SK-N-SH (cell line): ENCODE measurements around the gene ACTR6. TPM values are rescaled to one million over a fixed set of nuclear protein-coding genes. Genes with fewer than 3 reads are reported as not detected.
"Not testable (repeated sequence)": the region's sequence is repeated elsewhere in the genome, so short reads cannot be mapped to it uniquely, and the experiment has no call there.

Source experiments
- CTCF ChIA-PET: fragments of 300-600, 350-600 bp; formaldehyde crosslinking; extraction: SDS; loops from one replicate; lab custom pipeline; 2021; lab: Yijun Ruan, JAX
- POLR2A ChIA-PET: fragments of 350-600 bp; sonication (Branson Sonifier 250); formaldehyde crosslinking; extraction: SDS; loops from one replicate; lab custom pipeline; 2020; ENCODE audit warnings: antibody characterized with exemption, inconsistent platforms; lab: Yijun Ruan, JAX
- DNase-seq: peaks from one replicate; pipeline ENCODE4 v3.0.0; 2012
- H2AFZ ChIP-seq: fragments of 200-600 bp; sonication (generic); 2 replicates; pipeline ENCODE4 v1.8.1; 2016; ENCODE audit warnings: antibody characterized with exemption, mild to moderate bottlenecking, low read depth
- H3F3A ChIP-seq: fragments of 200-600 bp; sonication (generic); replicated peaks from 2 replicates; pipeline ENCODE3; 2016; ENCODE audit warnings: antibody characterized with exemption, mild to moderate bottlenecking; ENCODE audit not compliant: insufficient read depth
- H3K27ac ChIP-seq, 2 experiments: fragments of 200-500 bp in 1 of 2; fragments of 200-600 bp in 1 of 2; sonication (Bioruptor generic) in 1 of 2; sonication (generic), shearing (Covaris generic) in 1 of 2; 2 replicates each; pipeline versions ENCODE4 v1.5.1 to v1.6.1; 2014 to 2016; ENCODE audit warnings: low read depth in 2 of 2, inconsistent platforms in 1 of 2, low read length in 1 of 2, mild to moderate bottlenecking in 1 of 2, mixed read lengths in 1 of 2
- H3K27me3 ChIP-seq: fragments of 200-600 bp; sonication (generic), shearing (Covaris generic); 2 replicates; pipeline ENCODE4 v1.6.1; 2016; ENCODE audit warnings: mixed run types; ENCODE audit not compliant: insufficient read depth
- H3K36me3 ChIP-seq, 2 experiments: fragments of 200-500 bp in 1 of 2; fragments of 200-600 bp in 1 of 2; sonication (Bioruptor generic) in 1 of 2; sonication (generic) in 1 of 2; replicated peaks in 1 of 2; 2 replicates each; pipeline versions ENCODE3 to v1.5.1; 2014 to 2016; ENCODE audit warnings: low read length in 1 of 2, mild to moderate bottlenecking in 1 of 2; ENCODE audit not compliant: insufficient read depth in 2 of 2, control insufficient read depth in 1 of 2
- H3K4me1 ChIP-seq, 2 experiments: fragments of 200-500 bp in 1 of 2; fragments of 200-600 bp in 1 of 2; sonication (Bioruptor generic) in 1 of 2; sonication (generic), shearing (Covaris generic) in 1 of 2; 2 replicates each; pipeline versions ENCODE4 v1.5.1 to v1.6.1; 2014 to 2016; ENCODE audit warnings: low read depth in 1 of 2, low read length in 1 of 2, mixed run types in 1 of 2; ENCODE audit not compliant: insufficient read depth in 2 of 2, control insufficient read depth in 1 of 2
- H3K4me2 ChIP-seq: fragments of 200-600 bp; sonication (generic), shearing (Covaris generic); 2 replicates; pipeline ENCODE4 v1.6.1; 2017; ENCODE audit warnings: mixed run types
- H3K4me3 ChIP-seq, 2 experiments: fragments of 200-500 bp in 1 of 2; fragments of 200-600 bp in 1 of 2; sonication (Bioruptor generic) in 1 of 2; sonication (generic), shearing (Covaris generic) in 1 of 2; 2 replicates each; pipeline versions ENCODE4 v1.5.1 to v1.8.1; 2014 to 2016; ENCODE audit warnings: low read depth in 2 of 2, inconsistent platforms in 1 of 2, low read length in 1 of 2, mild to moderate bottlenecking in 1 of 2, mixed read lengths in 1 of 2, moderate library complexity in 1 of 2
- H3K79me2 ChIP-seq: fragments of 200-600 bp; sonication (generic); 2 replicates; pipeline ENCODE4 v1.8.1; 2017; ENCODE audit warnings: mild to moderate bottlenecking; ENCODE audit not compliant: insufficient read depth
- H3K9ac ChIP-seq: fragments of 200-600 bp; sonication (generic); 2 replicates; pipeline ENCODE4 v1.6.1; 2017; ENCODE audit warnings: mixed run types
- H3K9me2 ChIP-seq: fragments of 200-600 bp; sonication (generic); 2 replicates; pipeline ENCODE4 v1.6.1; 2017; ENCODE audit warnings: mixed run types
- H3K9me3 ChIP-seq: fragments of 200-600 bp; sonication (generic); 2 replicates; pipeline ENCODE4 v1.6.1; 2017; ENCODE audit warnings: mixed run types, mild to moderate bottlenecking, moderate library complexity
- H4K20me1 ChIP-seq: fragments of 200-600 bp; sonication (generic); 2 replicates; pipeline ENCODE4 v1.6.1; 2017; ENCODE audit warnings: mild to moderate bottlenecking, mixed run types; ENCODE audit not compliant: insufficient read depth
- CHD2 ChIP-seq: fragments of 150-350 bp; IDR thresholded peaks from 2 replicates; pipeline ENCODE4 v1.6.1; 2018; ENCODE audit warnings: low read length; ENCODE audit not compliant: partially characterized antibody
- ELF1 ChIP-seq: IDR thresholded peaks from 2 replicates; pipeline ENCODE4 v1.4.0; 2012
- EP300 ChIP-seq, 2 experiments: IDR thresholded peaks; 2 replicates each; pipeline versions ENCODE4 v1.4.0 to v1.6.1; 2012; ENCODE audit warnings: borderline replicate concordance in 1 of 2, low read depth in 1 of 2, low read length in 1 of 2
- GABPA ChIP-seq: IDR thresholded peaks from 2 replicates; pipeline ENCODE4 v1.4.0; 2012; ENCODE audit warnings: low read depth, mild to moderate bottlenecking
- GATA2 ChIP-seq: sonication (generic); formaldehyde crosslinking; IDR thresholded peaks from 2 replicates; pipeline ENCODE4 v1.5.0; 2020; ENCODE audit warnings: mild to moderate bottlenecking, missing genetic modification reagents
- POLR2AphosphoS5 ChIP-seq: IDR thresholded peaks from 2 replicates; pipeline ENCODE4 v1.6.1; 2012; ENCODE audit warnings: low read depth, low read length
- TEAD4 ChIP-seq: IDR thresholded peaks from 2 replicates; pipeline ENCODE4 v1.4.0; 2012; ENCODE audit warnings: mild to moderate bottlenecking, borderline replicate concordance; ENCODE audit not compliant: insufficient read depth
- WGBS: methylation state at CpG from one replicate; pipeline ENCODE4 v1.1.6; 2017; ENCODE audit warnings: low lambda C conversion rate; 5-methylcytosine and 5-hydroxymethylcytosine counted together
- polyA plus RNA-seq, 3 experiments: library from polyadenylated mRNA; depleted of rRNA; stranded (reverse); fragments of >200 nt; gene quantifications; 2 replicates each; pipeline ENCODE4 v1.2.3, GENCODE V29; 2012
- TF ChIP-seq, protein P1 (sequence below): fragments of 150-350 bp; IDR thresholded peaks from 2 replicates; pipeline ENCODE4 v1.6.1; 2016; ENCODE audit warnings: mild to moderate bottlenecking, low read depth, low read length
- TF ChIP-seq, protein P2 (sequence below): IDR thresholded peaks from 2 replicates; pipeline ENCODE4 v1.4.0; 2012; ENCODE audit warnings: low read depth, borderline replicate concordance
- TF ChIP-seq, protein P3 (sequence below): IDR thresholded peaks from 2 replicates; pipeline ENCODE4 v1.4.0; 2012; ENCODE audit warnings: low read depth

Gene ACTR6
- polyA plus RNA-seq, 1 of the 3 experiments (the other 2 are of a cell fraction) = 21.5 TPM

DNA sequence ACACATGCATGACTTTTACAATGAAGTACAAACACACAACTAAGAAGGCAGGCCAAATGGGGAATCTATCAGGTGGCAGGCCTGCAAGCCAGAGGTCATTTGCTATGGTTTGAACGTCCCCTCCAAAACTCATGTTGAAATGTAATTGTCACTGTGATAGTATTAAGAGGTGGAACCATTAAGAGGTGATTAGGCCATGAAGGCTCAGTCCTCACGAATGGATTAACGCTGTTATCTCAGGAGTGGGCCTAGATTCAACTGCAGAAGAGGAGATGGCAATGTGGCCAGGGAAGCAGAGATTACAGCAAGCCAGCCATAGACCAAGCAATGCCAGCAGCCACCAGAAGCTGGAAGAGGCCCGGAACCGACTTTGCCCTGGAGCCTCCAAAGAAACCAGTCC, 13.5 kb upstream of the ACTR6 start:
- POLR2A ChIA-PET = no interaction called here
- Histone ChIP-seq H3K9me2 (no peaks in the 10 kb centered on the region), H3K4me3 (no peak overlapping the region), H3F3A (no peaks in the 10 kb centered on the region), H3K79me2 (no peaks in the 10 kb centered on the region), H3K4me2 (no peak overlapping the region), H3K27ac (no peak overlapping the region; a peak in 1 of 4 replicates), H3K36me3 (peaks cover 0 to 2% of the 10 kb centered on the region in 2 experiments), H3K4me1 (peaks cover 0 to 16% of the 10 kb centered on the region in 2 experiments; a peak in 2 of 4 replicates), H3K27me3 (no peaks in the 10 kb centered on the region), H3K9me3 (no peaks in the 10 kb centered on the region), H3K9ac (no peak overlapping the region), H4K20me1 (no peaks in the 10 kb centered on the region), H2AFZ (no peak overlapping the region)
- DNase-seq = no peak
- TF ChIP-seq TEAD4 = no peak
- TF ChIP-seq GABPA = no peak
- TF ChIP-seq, protein P1, sequence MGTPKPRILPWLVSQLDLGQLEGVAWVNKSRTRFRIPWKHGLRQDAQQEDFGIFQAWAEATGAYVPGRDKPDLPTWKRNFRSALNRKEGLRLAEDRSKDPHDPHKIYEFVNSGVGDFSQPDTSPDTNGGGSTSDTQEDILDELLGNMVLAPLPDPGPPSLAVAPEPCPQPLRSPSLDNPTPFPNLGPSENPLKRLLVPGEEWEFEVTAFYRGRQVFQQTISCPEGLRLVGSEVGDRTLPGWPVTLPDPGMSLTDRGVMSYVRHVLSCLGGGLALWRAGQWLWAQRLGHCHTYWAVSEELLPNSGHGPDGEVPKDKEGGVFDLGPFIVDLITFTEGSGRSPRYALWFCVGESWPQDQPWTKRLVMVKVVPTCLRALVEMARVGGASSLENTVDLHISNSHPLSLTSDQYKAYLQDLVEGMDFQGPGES = no peak
- TF ChIP-seq, protein P2, sequence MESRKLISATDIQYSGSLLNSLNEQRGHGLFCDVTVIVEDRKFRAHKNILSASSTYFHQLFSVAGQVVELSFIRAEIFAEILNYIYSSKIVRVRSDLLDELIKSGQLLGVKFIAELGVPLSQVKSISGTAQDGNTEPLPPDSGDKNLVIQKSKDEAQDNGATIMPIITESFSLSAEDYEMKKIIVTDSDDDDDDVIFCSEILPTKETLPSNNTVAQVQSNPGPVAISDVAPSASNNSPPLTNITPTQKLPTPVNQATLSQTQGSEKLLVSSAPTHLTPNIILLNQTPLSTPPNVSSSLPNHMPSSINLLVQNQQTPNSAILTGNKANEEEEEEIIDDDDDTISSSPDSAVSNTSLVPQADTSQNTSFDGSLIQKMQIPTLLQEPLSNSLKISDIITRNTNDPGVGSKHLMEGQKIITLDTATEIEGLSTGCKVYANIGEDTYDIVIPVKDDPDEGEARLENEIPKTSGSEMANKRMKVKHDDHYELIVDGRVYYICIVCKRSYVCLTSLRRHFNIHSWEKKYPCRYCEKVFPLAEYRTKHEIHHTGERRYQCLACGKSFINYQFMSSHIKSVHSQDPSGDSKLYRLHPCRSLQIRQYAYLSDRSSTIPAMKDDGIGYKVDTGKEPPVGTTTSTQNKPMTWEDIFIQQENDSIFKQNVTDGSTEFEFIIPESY = no peak
- TF ChIP-seq EP300 (IDR thresholded peaks at IDR 0.05; ENCODE audit: borderline replicate concordance in 1 of 2, low read depth in 1 of 2, low read length in 1 of 2) = no peak
- CTCF ChIA-PET = no interaction called here
- 80% methylated on average over 4 of the region's 5 CpGs for WGBS

DNA sequence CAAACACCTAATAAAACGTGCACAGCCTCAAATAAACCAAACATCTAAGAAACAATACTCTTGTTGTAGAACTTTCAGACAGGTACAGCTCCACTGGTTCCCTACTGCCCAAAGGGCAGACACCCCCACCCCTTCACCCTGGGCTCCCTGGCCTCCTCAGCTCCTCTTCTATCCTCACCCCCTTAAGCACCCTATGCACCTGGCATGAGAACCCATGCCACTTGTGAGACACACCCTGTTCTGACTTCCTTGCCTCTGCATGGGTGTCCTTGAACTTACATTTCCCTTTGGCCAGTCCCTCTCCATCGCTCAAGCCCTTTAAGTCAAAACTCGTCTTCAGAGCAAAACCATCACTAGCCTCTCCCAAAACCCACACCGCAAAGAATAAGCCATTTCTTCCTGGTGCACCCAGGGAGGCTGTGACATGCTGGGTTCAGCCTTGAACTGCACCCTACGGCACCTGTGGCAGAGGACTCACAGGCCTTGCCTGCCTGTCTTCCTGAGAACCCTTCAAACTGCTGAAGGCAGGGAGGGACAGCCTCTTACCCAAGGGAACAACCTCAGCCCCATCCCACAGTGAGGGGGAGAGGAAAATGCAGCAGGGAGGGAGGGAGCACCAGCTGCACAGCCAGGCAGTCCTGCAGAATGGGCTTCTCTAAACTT, 12.6 kb upstream of the ACTR6 start:
- H3K9me2 ChIP-seq = no peaks in the 10 kb centered on the region
- no peak overlapping the region for H3K4me2 ChIP-seq
- no peaks in the 10 kb centered on the region for H4K20me1 ChIP-seq
- WGBS = 90% methylated on average over 2 of the region's 5 CpGs
- H3K4me3 ChIP-seq = no peak overlapping the region
- no peak for TF ChIP-seq CHD2
- TF ChIP-seq ELF1 = no peak
- TF ChIP-seq GATA2 = no peak
- TF ChIP-seq, protein P3, sequence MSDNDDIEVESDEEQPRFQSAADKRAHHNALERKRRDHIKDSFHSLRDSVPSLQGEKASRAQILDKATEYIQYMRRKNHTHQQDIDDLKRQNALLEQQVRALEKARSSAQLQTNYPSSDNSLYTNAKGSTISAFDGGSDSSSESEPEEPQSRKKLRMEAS = no peak
- no peak for TF ChIP-seq POLR2AphosphoS5
- no peaks in the 10 kb centered on the region for H3K9me3 ChIP-seq
- H3K36me3 ChIP-seq = peaks cover 0 to 2% of the 10 kb centered on the region in 2 experiments
- H3K27me3 ChIP-seq = no peaks in the 10 kb centered on the region
- H3K9ac ChIP-seq = no peak overlapping the region
- H3F3A ChIP-seq = no peaks in the 10 kb centered on the region
- POLR2A ChIA-PET = no interaction called here
- peaks cover 0 to 16% of the 10 kb centered on the region in 2 experiments; a peak in 2 of 4 replicates for H3K4me1 ChIP-seq
- no peaks in the 10 kb centered on the region for H3K79me2 ChIP-seq
- DNase-seq = no peak
- no peak overlapping the region for H3K27ac ChIP-seq
- H2AFZ ChIP-seq = no peak overlapping the region
- CTCF ChIA-PET = no interaction called here

DNA sequence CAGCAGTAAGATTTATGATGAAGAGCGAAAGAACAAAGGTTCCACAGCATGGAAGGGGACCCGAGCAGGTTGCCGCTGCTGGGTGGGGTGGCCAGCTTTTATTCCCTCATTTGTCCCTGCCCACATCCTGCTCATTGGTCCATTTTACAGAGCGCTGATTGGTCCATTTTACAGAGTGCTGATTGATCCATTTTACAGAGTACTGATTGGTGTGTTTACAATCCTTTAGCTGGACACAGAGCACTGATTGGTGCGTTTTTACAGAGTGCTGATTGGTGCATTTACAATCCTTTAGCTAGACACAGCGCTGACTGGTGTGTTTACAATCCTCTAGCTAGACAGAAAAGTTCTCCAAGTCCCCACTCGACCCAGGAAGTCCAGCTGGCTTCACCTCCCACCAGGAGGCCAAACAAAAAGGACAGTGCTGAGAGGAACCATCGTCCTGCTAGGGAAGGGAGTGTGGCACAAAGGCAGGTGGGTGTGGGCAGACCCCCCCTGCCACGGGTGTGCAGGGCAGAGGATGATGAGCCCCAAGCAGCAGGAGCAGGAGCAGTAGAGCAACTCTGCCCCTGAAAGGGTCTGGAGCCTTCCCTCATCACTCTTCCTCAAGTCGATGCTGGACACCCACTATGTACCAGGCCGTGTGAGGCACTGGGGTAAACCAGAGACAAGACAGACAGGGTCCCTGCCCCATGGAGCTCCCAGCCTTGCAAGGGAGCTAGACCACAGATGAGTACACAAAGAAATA, 11.6 kb upstream of the ACTR6 start:
- H3K9ac ChIP-seq, H3K36me3 ChIP-seq, H3K79me2 ChIP-seq, H3K9me2 ChIP-seq, H3K4me3 ChIP-seq, POLR2A ChIA-PET, H3K27me3 ChIP-seq, H2AFZ ChIP-seq, H3F3A ChIP-seq, CTCF ChIA-PET, H3K9me3 ChIP-seq, H4K20me1 ChIP-seq, H3K4me2 ChIP-seq, DNase-seq, H3K27ac ChIP-seq: not testable (repeated sequence)
- H3K4me1 ChIP-seq = peaks cover 0 to 16% of the 10 kb centered on the region in 2 experiments; a peak in 2 of 4 replicates
- WGBS = 88% methylated on average over 11 of the region's 11 CpGs
